GM12878 (cell line): Measurements from ENCODE around the gene SLC35A5. TPM values are rescaled to one million over a fixed set of nuclear protein-coding genes. Genes with fewer than 3 reads are reported as not detected.

Experiments
- ATAC-seq: fragments of 200-7000 bp; cut with Tn5 transposase; 3 replicates; pipeline ENCODE4 v1.9.1; 2020; ENCODE audit warnings: mild to moderate bottlenecking, moderate library complexity
- BruUV-seq: library from RNA; stranded (reverse); fragments of 400-500 nt; replicated peaks from 2 replicates; lab custom pipeline; 2021; lab: Mats Ljungman, UMichigan
- CTCF ChIA-PET: fragments of 300-600 bp; sonication (Branson Sonifier 250); formaldehyde crosslinking; extraction: SDS; loops from one replicate; lab custom pipeline; 2021; ENCODE audit warnings: inconsistent platforms; lab: Yijun Ruan, JAX
- POLR2A ChIA-PET: fragments of 350-600 bp; formaldehyde crosslinking; extraction: SDS; loops from one replicate; lab custom pipeline; 2021; ENCODE audit warnings: inconsistent platforms; lab: Charles Lee
- RAD21 ChIA-PET: fragments of 300-600 bp; sonication (Branson Sonifier 250); formaldehyde crosslinking; loops from one replicate; lab custom pipeline; 2023; ENCODE audit warnings: antibody characterized with exemption; ENCODE audit not compliant: unreplicated experiment; lab: Charles Lee
- SMC1A ChIA-PET: fragments of 300-600 bp; sonication (Branson Sonifier 250); formaldehyde crosslinking; loops from one replicate; lab custom pipeline; 2023; ENCODE audit not compliant: unreplicated experiment, uncharacterized antibody; lab: Charles Lee
- DNase-seq: peaks from one replicate; pipeline ENCODE4 v3.0.0-alpha.2; 2011; ENCODE audit warnings: low read depth, low spot score
- FAIRE-seq: peaks from 3 replicates; lab custom pipeline; 2011; peaks lifted over from hg19 to GRCh38; lab: Jason Lieb, UNC
- H2AFZ ChIP-seq: 2 replicates; pipeline ENCODE4 v1.6.0; 2011; ENCODE audit warnings: low read depth, low read length, control low read depth; ENCODE audit not compliant: control insufficient read depth
- H3K27ac ChIP-seq: 2 replicates; pipeline ENCODE4 v1.5.1; 2011; ENCODE audit warnings: control low read depth; ENCODE audit not compliant: control insufficient read depth, insufficient read depth
- H3K27me3 ChIP-seq, 2 experiments: replicated peaks in 1 of 2; 2 replicates each; pipeline versions ENCODE4 v1.6.0 to v1.6.1; 2011; ENCODE audit warnings: low read length in 1 of 2; ENCODE audit not compliant: control insufficient read depth in 2 of 2, insufficient read depth in 2 of 2
- H3K36me3 ChIP-seq, 2 experiments: 2 replicates each; pipeline ENCODE4 v1.5.1; 2011; ENCODE audit warnings: low read length in 1 of 2; ENCODE audit not compliant: control insufficient read depth in 2 of 2, insufficient read depth in 2 of 2
- H3K4me1 ChIP-seq: 2 replicates; pipeline ENCODE4 v1.6.1; 2011; ENCODE audit warnings: mild to moderate bottlenecking, low read length, moderate library complexity, mixed read lengths; ENCODE audit not compliant: control insufficient read depth, insufficient read depth
- H3K4me2 ChIP-seq: 2 replicates; pipeline ENCODE4 v1.6.0; 2011; ENCODE audit warnings: control low read depth; ENCODE audit not compliant: control insufficient read depth, insufficient read depth
- H3K4me3 ChIP-seq: fragments of 200-600 bp; sonication (generic); 2 replicates; pipeline ENCODE4 v1.5.1; 2016
- H3K79me2 ChIP-seq: 2 replicates; pipeline ENCODE4 v1.6.0; 2011; ENCODE audit warnings: low read length; ENCODE audit not compliant: control insufficient read depth, insufficient read depth
- H3K9ac ChIP-seq: 2 replicates; pipeline ENCODE4 v1.8.0; 2011; ENCODE audit warnings: low read length, control low read depth, mixed read lengths; ENCODE audit not compliant: control insufficient read depth, insufficient read depth
- H3K9me3 ChIP-seq: replicated peaks from 3 replicates; pipeline ENCODE4 v1.5.1; 2011; ENCODE audit warnings: mild to moderate bottlenecking, low read length; ENCODE audit not compliant: control insufficient read depth, insufficient read depth
- H4K20me1 ChIP-seq: 2 replicates; pipeline ENCODE4 v1.6.0; 2011; ENCODE audit not compliant: control insufficient read depth, insufficient read depth
- DPF2 ChIP-seq: fragments of 450-650 bp; IDR thresholded peaks from 2 replicates; pipeline ENCODE4 v1.6.1; 2017; ENCODE audit warnings: mild to moderate bottlenecking
- E2F4 ChIP-seq: IDR thresholded peaks from 2 replicates; pipeline ENCODE4 v1.6.1; 2012; ENCODE audit warnings: low read depth, low read length, improper control_type of control experiment
- EZH2 ChIP-seq: IDR thresholded peaks from 2 replicates; pipeline ENCODE4 v1.6.1; 2012; ENCODE audit warnings: low read depth, mild to moderate bottlenecking, control low read depth, inconsistent platforms, low read length, borderline replicate concordance; ENCODE audit not compliant: control insufficient read depth
- GATAD2B ChIP-seq: fragments of 450-650 bp; conservative IDR thresholded peaks from 2 replicates; pipeline ENCODE4 v1.6.1; 2017; ENCODE audit warnings: low read depth, mild to moderate bottlenecking, moderate library complexity
- IRF4 ChIP-seq: IDR thresholded peaks from 2 replicates; pipeline ENCODE4 v1.6.1; 2011; ENCODE audit warnings: low read depth, low read length
- MXI1 ChIP-seq: fragments of 150-350 bp; IDR thresholded peaks from 2 replicates; pipeline ENCODE4 v1.6.1; 2011; ENCODE audit warnings: low read depth, mild to moderate bottlenecking, inconsistent platforms, low read length, improper control_type of control experiment
- MYC ChIP-seq: IDR thresholded peaks from 2 replicates; pipeline ENCODE4 v1.6.1; 2011; ENCODE audit warnings: mild to moderate bottlenecking, low read length, moderate library complexity, inconsistent platforms; ENCODE audit not compliant: insufficient read depth, insufficient replicate concordance, insufficient read length, severe bottlenecking
- POLR2AphosphoS2 ChIP-seq: IDR thresholded peaks from 2 replicates; pipeline ENCODE4 v1.6.1; 2011; ENCODE audit warnings: low read depth, mild to moderate bottlenecking, low read length, improper control_type of control experiment, moderate library complexity
- RCOR1 ChIP-seq: conservative IDR thresholded peaks from 2 replicates; pipeline ENCODE4 v1.6.1; 2012; ENCODE audit warnings: low read depth, low read length, improper control_type of control experiment
- REST ChIP-seq: IDR thresholded peaks from 2 replicates; pipeline ENCODE4 v1.6.1; 2012; ENCODE audit warnings: mild to moderate bottlenecking, low read depth, low read length
- SMAD1 ChIP-seq: fragments of 450-650 bp; IDR thresholded peaks from 2 replicates; pipeline ENCODE4 v1.6.1; 2018; ENCODE audit warnings: mild to moderate bottlenecking, low read depth; ENCODE audit not compliant: partially characterized antibody
- ZNF687 ChIP-seq: fragments of 450-650 bp; IDR thresholded peaks from 2 replicates; pipeline ENCODE4 v1.6.1; 2017; ENCODE audit warnings: mild to moderate bottlenecking, moderate library complexity
- WGBS: methylation state at CpG from one replicate; pipeline ENCODE4 v1.1.6; 2016; ENCODE audit warnings: low lambda C conversion rate; ENCODE audit not compliant: insufficient replicate concordance, insufficient coverage; ENCODE audit errors: missing lambda C conversion rate; 5-methylcytosine and 5-hydroxymethylcytosine counted together
- in situ Hi-C: fragments of 300-500 bp; cut with MboI; formaldehyde crosslinking; loops from 9 replicates; pipeline ENCODE4 v1.14.3; 2018; ENCODE audit warnings: mixed read lengths
- intact Hi-C: fragments of 100-400 bp; cut with micrococcal nuclease; formaldehyde crosslinking; loops from one replicate; pipeline ENCODE4 v1.14.2; 2022; ENCODE audit not compliant: unreplicated experiment
- polyA plus RNA-seq, 11 experiments: library from polyadenylated mRNA; depleted of rRNA in 4 of 11; unstranded in 6 of 11; stranded (reverse) in 5 of 11; fragments of >200 nt; fragmentation: Nextera tagmentation in 4 of 11; fragmentation: Illumina TruSeq in 1 of 11; extraction: Ambion mirVana in 4 of 11; extraction: Trizol in 1 of 11; gene quantifications; 1 replicate in 1 of 11; 2 replicates in 10 of 11; pipeline versions ENCODE4 v1.2.1 to v1.2.3, GENCODE V29; 2011 to 2016; ENCODE audit warnings: inconsistent platforms in 2 of 11, missing spikeins in 2 of 11, low read depth in 1 of 11
- total RNA-seq, 4 experiments: library from RNA; depleted of rRNA in 3 of 4; stranded (reverse); fragments of >200 nt in 3 of 4; fragmentation: Illumina TruSeq in 1 of 4; extraction: Trizol in 1 of 4; gene quantifications; 2 replicates each; pipeline versions ENCODE4 v1.2.1 to v1.2.3, GENCODE V29; 2013 to 2021

Gene SLC35A5
- total and polyA plus RNA-seq, 10 of the 15 experiments (the other 5 are each of a cell fraction or from before 2014, with no cell fraction given), result 10.9 to 38.1 (median 16.0) TPM

GRCh38 chr3:112629425-112629824 is 67.6 kb downstream of the SLC35A5 start (continued):
- TF ChIP-seq MXI1, result no peak
- no peak for TF ChIP-seq RCOR1
- no peak for TF ChIP-seq E2F4
- TF ChIP-seq GATAD2B, result no peak
- no peak for TF ChIP-seq DPF2
- no peak for TF ChIP-seq ZNF687
- no peak for TF ChIP-seq SMAD1
- TF ChIP-seq POLR2AphosphoS2, result no peak

- ChIA-PET POLR2A (no interaction called here), SMC1A (interaction anchor here (0.8 to 1.1 kb wide), 2 partner anchors 10 to 365 kb away, joined by 3 to 4 read pairs; no protein-coding TSS in a partner anchor), CTCF (interaction anchor here (0.8 to 3.2 kb wide), 2 partner anchors 11 to 14 kb away, joined by 3 to 23 read pairs; no protein-coding TSS in a partner anchor), RAD21 (no interaction called here)
- Histone ChIP-seq H3K9ac (no peak overlapping the region), H3K9me3 (no peaks in the 10 kb centered on the region), H4K20me1 (no peaks in the 10 kb centered on the region), H3K27me3 (0 out of 4 replicates have a peak, but pooled peaks cover 0 to under 1% of the 10 kb centered on the region in 2 experiments), H3K79me2 (no peaks in the 10 kb centered on the region), H3K4me3 (no peak overlapping the region), H3K4me1 (peaks cover 7% of the 10 kb centered on the region), H3K4me2 (no peak overlapping the region), H3K27ac (no peak overlapping the region), H2AFZ (no peak overlapping the region), H3K36me3 (no peaks in the 10 kb centered on the region)
- in situ Hi-C loops, result no loop called here
- DNase-seq (no peak), ATAC-seq (no peak), FAIRE-seq (no peak)
- no peak for TF ChIP-seq IRF4
- no peak for TF ChIP-seq EZH2
- no peak for TF ChIP-seq E2F4
- no peak for TF ChIP-seq MYC
- TF ChIP-seq REST, result no peak
- BruUV-seq, result no TSS peak
- 94% methylated on average over 3 of the region's 3 CpGs for WGBS
- intact Hi-C loops, result no loop called here
Measured at GRCh38 chr3:112631257-112631656, 69.4 kb downstream of the SLC35A5 start.
